ENCODE data around the gene SERPINF2. TPM values are rescaled to one million over a fixed set of nuclear protein-coding genes. Genes with fewer than 3 reads are reported as not detected.
"Not testable (repeated sequence)": the region's sequence is repeated elsewhere in the genome, so short reads cannot be mapped to it uniquely, and the experiment has no call there.

SERPINF2 gene
- total RNA-seq, 1 donor from 2014 or later: 0.39 TPM

DNA sequence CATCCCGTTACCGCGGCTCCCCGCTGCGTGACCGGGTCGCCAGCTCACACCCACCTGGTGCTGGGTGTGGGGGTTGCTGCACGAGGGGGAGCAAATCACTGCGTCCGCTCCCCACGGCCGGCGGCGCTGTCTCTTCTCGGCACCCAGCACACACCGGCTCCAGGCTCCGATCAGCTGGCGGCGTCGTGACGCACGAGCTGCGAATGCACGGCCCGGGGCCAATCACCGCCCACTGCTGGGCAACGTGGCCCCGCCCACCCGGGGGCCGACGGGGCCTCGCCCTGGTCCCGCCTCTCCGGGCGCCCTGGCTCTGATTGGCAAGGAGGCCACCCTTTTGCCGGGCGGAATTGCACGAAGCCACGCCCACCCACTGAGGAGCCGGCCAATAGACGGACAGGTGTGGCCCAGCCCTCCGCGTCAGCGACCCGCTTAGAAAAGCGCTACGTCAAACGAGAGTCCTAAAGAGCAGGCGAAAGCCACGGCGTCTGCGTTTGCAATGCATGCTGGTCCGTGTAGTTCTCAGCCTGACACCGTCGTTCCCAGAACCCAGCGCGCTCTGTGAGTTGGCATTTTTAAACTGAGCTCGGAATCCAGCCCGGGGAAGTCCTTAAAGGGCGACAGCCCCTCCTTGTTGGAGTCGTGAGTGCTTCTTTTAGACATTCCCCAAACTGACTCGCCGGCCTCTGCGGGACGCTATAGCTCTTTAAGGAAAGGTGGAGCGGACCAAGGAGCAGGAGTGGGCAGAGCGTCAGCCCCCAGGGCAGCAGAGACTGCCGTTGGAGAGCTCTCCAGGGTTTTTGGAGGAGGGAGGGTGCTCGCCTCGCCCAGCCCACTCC is 26.4 kb upstream of the SERPINF2 start:
- peak; percentile 100 for DNase-seq

DNA sequence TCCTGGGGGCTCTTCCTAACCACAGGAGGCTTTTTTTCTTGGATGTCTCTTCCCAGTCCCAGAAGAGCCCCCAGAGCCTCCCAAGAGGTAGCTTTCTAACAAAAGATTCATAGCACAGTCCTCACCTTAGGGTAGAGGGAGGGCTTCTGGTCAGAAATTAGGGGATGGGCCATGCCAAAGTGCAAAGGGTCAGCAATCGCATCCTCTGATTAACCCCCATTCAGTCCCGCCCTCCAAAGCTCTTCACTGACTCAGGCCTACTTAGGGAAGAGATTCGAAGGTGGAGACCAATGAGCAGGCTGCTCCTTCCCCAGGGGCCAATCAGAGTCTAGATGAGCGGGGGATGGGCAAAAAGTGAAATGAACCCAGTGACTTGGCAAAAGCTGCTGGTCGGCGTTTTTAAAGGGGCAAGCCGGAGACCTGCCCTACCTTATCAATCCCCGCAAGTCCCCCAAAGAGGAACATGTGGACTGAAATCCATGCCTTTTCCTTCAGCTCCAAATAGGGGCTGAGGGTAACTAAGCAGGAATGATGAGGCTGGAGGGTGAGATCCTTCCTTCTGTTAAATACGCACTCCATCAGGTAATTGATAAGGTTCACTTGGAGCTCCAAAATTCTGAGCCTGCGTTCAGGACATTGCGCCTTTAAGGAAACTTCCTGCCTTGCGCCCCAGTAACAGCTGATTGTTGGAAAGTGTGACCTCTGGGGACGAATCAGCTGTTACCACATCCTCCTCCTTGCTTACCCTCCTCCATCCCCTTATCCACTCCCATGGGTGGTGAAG is 25.6 kb upstream of the SERPINF2 start:
- DNase-seq: peak; percentile 92

DNA sequence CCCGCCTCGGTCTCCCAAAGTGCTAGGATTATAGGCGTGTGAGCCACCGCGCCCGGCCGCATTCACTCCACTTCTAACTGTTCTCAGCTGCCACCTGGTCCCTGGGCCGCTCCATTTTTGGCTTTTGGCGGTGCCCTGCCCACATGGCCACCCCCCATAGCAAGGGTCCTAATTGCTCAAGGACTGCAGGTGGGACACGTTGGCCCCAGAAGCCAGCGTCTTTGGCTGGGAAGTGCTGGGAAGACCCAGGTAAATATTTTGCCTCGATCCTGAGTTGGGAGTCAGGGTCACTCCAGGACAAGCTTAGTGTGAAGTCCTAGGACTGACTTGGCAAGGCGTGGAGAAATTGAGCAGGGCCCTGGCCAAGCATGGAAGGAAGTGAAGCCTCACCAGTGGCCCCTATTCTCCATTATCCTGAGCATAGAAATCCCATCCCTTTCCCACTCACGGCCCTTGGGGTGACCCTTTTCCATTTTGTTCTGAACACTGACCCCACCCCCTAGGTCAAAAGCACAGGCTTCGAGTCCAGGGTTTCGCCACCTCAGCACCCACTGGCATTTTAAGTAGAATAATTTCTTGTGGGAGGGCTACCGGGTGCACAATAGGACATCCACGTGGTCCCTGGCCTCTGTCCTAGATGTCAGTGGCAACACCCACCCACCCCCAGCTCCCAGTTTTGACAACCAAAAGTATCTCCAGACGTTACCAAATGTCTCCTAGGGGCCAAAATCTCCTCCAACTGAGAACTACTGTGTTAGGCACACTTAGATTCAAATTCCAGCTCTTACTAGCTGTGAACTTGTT is 24.1 kb upstream of the SERPINF2 start:
- no peak for DNase-seq

DNA sequence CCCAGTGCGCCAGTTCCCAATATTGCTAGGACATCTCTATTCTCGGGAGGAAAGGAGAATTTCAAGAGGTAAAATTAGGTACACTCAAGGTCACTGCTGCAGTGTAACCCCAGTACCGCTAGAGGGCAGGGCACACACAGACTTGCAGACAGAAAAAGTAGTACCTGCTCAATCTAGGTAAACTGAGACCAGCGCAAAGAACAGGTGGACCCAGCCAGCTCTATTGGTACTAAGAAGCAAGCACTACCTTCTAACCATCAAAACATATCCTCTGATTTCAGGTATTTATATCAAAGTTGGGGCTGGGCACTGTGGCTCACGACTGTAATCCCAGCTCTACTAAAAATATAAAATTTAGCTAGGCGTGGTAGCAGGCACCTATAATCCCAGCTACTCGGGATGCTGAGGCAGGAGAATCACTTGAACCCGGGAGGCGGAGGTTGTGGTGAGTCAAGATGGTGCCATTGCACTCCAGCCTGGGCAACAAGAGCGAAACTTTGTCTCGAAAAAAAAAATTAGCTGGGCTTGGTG is 21.8 kb upstream of the SERPINF2 start:
- peak; percentile 40 for DNase-seq

DNA sequence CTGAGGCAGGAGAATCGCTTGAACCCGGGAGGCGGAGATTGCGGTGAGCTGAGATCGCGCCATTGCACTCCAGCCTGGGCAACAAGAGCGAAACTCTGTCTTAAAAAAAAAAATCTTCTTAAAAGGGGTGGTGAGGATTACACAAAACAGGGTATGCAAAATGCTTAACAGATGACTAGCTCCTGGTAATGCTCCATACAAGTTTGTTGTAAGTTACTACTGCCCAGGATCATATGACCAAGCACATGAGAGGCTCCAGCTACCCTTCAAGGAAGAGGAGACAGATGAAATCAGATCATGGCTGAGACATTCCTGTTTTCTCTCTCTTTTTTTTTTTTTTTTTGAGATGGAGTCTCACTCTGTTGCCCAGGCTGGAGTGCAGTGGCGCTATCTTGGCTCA is 20.6 kb upstream of the SERPINF2 start:
- DNase-seq: not testable (repeated sequence)

DNA sequence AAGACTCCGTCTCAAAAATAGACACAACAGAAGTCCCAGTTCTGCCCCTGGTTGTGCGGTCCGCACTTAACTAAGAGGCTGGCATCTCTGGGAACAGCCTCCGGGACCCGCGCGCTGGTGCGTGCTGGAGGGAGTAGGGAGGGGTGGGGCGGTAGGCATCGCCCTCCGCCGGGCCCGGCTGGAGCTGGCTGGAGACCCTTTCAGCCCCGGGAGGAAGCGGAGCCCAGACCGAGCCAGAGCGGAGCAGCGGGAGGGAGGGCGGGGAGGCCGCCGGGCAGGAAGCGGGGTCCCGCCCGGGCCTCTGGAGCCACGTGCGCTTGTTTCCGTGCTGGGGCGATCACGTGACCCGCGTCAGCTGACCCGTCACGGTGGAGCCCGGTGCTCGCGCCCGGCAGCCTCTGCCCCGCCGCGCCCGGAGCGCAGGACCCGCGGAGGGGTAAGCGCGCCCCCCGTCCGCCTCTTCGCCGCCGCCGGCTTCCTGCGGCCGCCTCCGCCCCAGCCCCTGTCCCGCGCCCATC is 18.3 kb upstream of the SERPINF2 start, which contains the start of gene WDR81:
Gene WDR81 (plus strand): TSS at position 354 of the 518 bp plus-strand sequence. CDS start 256 bp downstream, outside the sequence.
- peak; percentile 75 for DNase-seq

DNA sequence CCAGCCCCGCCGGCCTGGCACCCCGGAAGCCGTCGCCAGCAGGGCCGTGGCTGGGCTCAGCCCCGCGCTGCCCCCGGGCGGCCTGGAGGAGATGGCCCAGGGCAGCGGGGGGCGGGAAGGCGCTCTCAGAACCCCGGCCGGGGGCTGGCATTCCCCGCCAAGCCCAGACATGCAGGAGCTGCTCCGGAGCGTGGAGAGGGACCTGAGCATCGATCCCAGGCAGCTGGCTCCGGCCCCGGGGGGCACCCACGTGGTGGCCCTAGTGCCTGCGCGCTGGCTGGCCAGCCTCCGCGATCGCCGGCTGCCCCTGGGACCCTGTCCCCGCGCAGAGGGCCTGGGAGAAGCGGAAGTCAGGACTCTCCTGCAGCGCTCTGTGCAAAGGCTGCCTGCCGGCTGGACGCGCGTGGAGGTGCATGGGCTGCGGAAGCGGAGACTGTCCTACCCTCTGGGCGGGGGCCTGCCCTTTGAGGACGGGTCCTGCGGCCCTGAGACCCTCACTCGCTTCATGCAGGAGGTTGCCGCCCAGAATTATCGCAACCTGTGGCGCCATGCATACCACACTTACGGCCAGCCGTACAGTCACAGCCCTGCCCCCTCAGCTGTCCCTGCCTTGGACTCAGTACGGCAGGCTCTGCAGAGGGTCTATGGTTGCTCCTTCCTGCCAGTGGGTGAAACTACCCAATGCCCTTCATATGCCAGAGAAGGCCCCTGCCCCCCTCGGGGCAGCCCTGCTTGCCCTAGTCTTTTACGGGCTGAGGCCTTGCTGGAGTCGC is 17.6 kb upstream of the SERPINF2 start:
- DNase-seq: no peak

DNA sequence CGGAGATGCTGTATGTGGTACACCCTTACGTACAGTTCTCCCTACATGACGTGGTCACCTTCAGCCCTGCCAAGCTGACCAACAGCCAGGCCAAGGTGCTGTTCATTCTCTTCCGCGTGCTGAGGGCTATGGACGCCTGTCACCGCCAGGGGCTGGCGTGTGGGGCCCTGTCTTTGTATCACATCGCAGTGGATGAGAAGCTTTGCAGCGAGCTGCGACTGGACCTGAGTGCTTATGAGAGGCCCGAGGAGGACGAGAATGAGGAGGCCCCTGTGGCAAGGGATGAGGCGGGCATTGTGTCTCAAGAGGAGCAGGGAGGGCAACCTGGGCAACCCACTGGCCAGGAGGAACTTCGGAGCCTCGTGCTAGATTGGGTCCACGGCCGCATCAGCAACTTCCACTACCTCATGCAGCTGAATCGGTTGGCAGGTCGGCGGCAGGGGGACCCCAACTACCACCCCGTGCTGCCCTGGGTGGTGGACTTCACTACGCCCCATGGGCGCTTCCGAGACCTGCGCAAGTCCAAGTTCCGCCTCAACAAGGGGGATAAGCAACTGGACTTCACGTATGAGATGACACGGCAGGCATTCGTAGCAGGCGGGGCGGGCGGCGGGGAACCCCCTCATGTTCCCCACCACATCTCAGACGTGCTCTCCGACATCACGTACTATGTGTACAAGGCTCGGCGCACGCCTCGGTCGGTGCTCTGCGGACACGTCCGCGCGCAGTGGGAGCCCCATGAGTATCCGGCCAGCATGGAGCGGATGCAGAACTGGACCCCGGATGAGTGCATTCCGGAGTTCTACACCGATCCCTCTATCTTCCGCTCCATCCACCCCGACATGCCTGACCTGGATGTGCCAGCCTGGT is 16.8 kb upstream of the SERPINF2 start:
- DNase-seq: no peak

DNA sequence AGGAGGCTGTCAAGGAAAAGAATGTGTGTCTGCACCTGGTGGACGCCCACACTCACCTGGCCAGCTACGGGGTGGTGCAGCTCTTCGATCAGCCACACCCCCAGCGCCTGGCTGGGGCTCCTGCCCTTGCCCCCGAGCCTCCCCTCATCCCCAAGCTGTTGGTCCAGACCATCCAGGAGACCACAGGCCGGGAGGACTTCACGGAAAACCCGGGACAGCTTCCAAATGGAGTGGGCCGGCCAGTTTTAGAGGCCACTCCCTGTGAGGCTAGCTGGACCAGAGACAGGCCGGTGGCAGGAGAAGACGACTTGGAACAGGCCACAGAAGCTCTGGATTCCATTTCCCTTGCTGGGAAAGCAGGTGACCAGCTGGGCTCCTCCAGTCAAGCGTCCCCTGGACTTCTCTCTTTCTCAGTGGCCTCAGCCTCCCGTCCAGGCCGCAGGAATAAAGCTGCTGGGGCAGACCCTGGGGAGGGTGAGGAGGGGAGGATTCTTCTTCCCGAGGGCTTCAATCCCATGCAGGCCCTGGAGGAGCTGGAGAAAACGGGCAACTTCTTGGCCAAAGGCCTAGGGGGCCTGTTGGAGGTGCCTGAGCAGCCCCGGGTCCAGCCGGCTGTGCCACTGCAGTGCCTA is 15.9 kb upstream of the SERPINF2 start:
- DNase-seq: no peak

DNA sequence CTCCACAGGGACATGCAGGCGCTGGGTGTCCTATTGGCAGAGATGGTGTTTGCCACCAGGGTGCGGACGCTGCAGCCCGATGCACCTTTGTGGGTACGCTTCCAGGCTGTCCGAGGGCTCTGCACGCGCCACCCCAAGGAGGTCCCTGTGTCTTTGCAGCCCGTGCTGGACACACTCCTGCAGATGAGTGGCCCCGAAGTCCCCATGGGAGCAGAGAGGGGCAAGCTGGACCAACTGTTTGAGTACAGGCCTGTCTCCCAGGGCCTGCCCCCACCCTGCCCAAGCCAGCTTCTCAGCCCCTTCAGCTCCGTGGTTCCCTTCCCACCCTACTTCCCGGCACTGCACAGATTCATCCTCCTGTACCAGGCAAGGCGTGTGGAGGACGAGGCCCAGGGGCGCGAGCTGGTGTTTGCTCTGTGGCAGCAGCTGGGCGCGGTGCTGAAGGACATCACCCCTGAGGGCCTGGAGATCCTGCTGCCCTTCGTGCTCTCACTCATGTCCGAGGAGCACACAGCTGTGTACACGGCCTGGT is 15.3 kb upstream of the SERPINF2 start:
- no peak for DNase-seq

DNA sequence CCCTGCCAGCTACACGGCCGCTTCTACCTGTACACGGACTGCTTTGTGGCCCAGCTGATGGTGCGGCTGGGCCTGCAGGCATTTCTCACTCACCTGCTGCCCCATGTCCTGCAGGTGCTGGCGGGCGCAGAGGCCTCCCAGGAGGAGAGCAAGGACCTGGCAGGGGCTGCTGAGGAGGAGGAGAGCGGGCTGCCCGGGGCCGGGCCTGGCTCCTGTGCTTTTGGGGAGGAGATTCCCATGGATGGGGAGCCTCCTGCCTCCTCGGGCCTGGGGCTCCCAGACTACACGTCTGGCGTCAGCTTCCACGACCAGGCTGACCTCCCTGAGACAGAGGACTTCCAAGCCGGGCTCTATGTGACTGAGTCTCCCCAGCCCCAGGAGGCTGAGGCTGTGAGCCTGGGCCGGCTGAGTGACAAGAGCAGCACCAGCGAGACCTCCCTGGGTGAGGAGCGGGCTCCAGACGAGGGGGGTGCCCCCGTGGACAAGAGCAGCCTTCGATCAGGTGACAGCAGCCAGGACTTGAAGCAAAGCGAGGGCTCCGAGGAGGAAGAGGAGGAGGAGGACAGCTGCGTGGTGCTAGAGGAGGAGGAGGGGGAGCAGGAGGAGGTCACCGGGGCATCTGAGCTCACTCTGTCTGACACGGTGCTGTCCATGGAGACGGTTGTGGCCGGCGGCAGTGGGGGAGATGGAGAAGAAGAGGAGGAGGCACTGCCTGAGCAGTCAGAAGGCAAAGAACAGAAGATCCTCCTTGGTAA is 14.6 kb upstream of the SERPINF2 start:
- DNase-seq: no peak

DNA sequence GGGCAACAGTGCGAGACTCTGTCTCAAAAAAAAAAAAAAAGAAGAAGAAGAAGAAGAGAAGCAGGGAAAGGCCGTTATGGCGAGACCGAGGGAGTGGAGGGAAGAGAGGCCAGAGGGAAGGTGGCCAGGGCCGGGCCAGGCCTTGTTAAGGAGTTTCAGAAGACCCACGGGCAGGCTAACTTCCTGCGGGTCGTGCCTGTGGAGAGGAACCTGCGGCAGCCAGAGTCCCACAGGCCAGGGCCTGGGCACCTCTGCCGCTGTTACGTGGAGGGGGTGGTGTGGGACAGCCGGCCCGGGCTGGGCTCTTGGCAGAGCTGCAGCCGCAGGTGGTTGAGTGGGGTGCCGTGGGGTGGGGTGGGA is 12.7 kb upstream of the SERPINF2 start:
- DNase-seq: no peak

DNA sequence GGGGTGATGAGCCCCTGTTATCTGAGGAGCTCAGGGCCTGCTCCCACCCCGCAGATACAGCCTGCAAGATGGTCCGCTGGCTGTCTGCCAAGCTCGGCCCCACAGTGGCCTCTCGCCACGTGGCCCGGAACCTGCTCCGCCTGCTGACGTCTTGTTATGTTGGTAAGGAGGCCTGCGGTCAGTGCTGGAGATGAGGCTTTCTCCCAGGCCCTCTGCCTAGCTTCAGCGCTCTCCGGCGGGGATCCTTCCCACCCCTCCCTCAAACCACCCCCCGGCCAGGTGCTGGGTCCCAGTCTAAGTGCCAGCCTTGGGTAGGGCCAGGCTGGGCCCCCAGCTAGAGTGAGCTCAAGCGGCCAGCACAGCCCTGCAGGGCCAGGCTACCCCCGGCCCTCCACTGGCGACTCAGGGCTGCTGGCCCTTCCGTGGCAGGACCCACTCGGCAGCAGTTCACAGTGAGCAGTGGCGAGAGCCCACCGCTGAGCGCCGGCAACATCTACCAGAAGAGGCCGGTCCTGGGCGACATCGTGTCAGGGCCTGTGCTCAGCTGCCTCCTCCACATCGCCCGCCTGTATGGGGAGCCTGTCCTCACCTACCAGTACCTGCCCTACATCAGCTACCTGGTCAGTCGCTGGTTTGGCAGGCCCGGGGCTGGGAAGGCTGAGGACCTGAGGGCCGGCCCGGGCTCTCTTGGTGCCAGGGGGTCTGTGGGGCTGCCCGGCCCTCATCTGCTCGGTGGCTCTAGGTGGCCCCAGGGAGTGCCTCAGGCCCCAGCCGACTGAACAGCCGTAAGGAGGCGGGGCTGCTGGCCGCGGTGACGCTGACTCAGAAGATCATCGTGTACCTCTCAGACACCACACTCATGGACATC is 12.1 kb upstream of the SERPINF2 start:
- peak; percentile 47 for DNase-seq

DNA sequence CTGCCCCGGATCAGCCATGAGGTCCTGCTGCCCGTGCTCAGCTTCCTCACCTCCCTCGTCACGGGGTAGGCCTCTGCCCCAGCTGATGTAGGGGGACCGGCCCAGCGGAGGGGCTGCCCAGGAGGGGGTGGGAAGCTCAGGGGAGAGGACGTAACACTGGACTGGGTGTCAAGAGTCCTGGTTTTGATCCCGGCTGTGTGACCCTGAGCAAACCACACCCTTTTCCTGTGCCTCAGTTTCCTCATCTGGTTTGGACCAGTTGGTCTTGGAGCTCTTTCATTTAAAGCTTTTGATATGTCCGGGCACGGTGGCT is 11.5 kb upstream of the SERPINF2 start:
- DNase-seq: no peak

DNA sequence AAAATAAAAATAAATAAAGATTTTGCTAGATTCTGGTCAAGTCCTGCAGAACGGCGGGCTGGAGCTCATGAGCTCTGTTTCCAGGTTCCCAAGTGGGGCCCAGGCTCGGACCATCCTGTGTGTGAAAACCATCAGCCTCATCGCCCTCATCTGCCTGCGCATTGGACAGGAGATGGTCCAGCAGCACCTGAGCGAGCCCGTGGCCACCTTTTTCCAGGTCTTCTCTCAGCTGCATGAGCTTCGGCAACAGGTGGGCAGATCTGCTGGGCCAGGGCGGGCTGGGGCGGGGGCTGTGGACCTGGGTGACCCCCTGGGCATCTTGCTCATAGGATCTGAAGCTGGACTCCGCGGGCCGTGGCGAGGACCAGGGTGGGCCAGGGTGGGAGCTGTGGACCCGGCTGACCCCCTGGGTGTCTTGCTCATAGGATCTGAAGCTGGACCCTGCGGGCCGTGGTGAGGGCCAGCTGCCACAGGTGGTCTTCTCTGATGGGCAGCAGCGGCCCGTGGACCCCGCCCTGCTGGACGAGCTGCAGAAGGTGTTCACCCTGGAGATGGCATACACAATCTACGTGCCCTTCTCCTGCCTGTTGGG is 10.3 kb upstream of the SERPINF2 start:
- DNase-seq: no peak

DNA sequence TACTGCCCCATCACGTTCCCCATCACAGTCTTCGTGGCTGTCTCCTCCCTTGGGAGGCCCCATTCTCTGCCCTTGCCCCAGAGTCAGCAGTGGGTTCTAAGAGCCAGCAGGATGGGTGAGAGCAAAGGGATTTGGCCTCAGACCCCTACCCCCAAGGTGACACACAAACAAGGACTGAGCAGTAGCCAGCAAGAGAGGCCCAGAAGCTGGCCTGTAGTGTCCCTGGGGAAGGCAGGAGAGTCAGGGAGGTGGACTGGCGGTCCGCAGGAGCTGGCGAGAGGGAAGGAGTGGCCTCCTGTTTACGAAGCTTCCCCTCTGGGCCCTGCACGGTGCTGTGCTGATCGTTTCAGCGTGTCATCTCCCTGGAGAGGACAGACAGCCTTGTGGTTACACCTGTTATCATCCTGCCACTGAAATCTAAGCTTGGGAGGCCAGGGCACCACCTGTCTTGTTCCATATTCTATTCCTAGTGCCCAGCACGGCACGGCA is 9.8 kb upstream of the SERPINF2 start:
- DNase-seq: no peak

DNA sequence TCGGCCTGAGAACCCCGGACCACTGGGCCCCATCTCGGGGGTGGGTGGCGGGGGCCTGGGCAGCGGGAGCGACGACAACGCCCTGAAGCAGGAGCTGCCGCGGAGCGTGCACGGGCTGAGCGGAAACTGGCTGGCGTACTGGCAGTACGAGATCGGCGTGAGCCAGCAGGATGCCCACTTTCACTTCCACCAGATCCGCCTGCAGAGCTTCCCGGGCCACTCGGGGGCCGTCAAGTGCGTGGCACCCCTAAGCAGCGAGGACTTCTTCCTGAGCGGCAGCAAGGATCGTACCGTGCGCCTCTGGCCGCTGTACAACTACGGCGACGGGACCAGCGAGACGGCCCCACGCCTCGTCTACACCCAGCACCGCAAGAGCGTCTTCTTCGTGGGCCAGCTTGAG is 8.9 kb upstream of the SERPINF2 start:
- DNase-seq: no peak
